ENCODE measurements around the gene SLCO2A1. TPM values are rescaled to one million over a fixed set of nuclear protein-coding genes. Genes with fewer than 3 reads are reported as not detected.

The SLCO2A1 gene
- total RNA-seq, 1 donor from 2014 or later: 0.07 TPM

DNA sequence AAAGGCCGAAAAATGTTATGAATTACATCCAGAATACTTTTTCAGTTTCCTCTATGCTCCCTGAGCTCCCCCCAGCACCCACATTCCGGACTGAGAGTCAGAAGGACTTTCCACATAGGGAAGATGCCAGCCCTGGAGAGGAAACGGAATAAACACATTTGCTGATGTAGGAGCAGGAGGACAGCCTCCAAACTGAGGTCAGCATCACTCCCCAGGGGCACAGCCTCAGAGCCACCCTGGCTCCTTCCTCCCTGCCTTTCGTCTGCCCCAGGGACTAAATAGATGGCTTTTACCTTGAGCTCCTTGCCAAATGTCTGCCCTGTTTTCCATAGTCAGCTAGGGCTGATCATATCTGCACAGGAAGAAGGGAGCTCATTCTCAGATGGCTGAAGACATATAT is 22.6 kb upstream of the SLCO2A1 start:
- no peaks in the 10 kb centered on the region for H4K20me1 ChIP-seq (ENCODE audit: low read depth)
- no peak for TF ChIP-seq EZH2 (IDR thresholded peaks at IDR 0.05)
- no peak for TF ChIP-seq CTCF (IDR thresholded peaks at IDR 0.05)
- TF ChIP-seq EZH2phosphoT487 (IDR thresholded peaks at IDR 0.05): no peak
- H3K36me3 ChIP-seq: no peaks in the 10 kb centered on the region
- peaks cover 8% of the 10 kb centered on the region for H3K27me3 Mint-ChIP-seq (ENCODE audit: insufficient read depth, low read depth)
- H3K27ac Mint-ChIP-seq: no peak overlapping the region
- H3F3A ChIP-seq (ENCODE audit: low read depth): no peaks in the 10 kb centered on the region
- no peaks in the 10 kb centered on the region for H3K9me3 Mint-ChIP-seq
- DNase-seq (ENCODE audit: low spot score): no peak
- H3K79me2 ChIP-seq (ENCODE audit: low read depth): no peaks in the 10 kb centered on the region
- no peak overlapping the region for H3K27ac ChIP-seq
- H3K36me3 Mint-ChIP-seq: no peaks in the 10 kb centered on the region
- peaks cover 11% of the 10 kb centered on the region for H3K4me1 Mint-ChIP-seq
- no peak overlapping the region for H3K4me2 ChIP-seq
- H3K4me3 Mint-ChIP-seq: no peak overlapping the region
- no peaks in the 10 kb centered on the region for H3K4me1 ChIP-seq
- H3K9me3 ChIP-seq (ENCODE audit: low read depth): no peaks in the 10 kb centered on the region
- H3K4me3 ChIP-seq: no peak overlapping the region
- H3K9ac ChIP-seq: no peak overlapping the region
- H3K27me3 ChIP-seq: no peaks in the 10 kb centered on the region
- H2AFZ ChIP-seq (replicated peaks): no peak overlapping the region

DNA sequence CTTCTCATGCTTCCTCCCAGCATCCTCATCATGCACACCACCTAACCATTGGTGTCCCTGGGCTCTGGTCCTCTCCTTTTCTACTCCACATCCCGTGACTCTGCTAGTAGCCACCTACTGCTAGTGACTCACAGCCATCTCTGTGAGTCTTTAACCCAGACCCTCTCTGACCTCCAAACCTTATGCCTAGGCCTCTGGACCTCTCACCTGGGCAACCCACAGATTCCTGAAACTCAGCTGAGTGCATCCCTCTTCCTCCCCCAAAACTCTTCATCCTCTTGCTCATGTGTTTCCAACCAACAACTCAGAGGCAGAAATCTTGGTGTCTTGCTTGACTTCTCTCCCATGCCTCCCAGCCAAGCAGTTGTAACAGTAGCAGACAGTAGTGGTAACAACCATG is 20.0 kb upstream of the SLCO2A1 start:
- H3K36me3 Mint-ChIP-seq: no peaks in the 10 kb centered on the region
- no peak for TF ChIP-seq EZH2phosphoT487 (IDR thresholded peaks at IDR 0.05)
- no peak for TF ChIP-seq EZH2 (IDR thresholded peaks at IDR 0.05)
- no peak for TF ChIP-seq CTCF (IDR thresholded peaks at IDR 0.05)
- no peak overlapping the region for H3K4me2 ChIP-seq
- H3K36me3 ChIP-seq: no peaks in the 10 kb centered on the region
- no peak for DNase-seq (ENCODE audit: low spot score)
- peaks cover 17% of the 10 kb centered on the region for H3K9me3 Mint-ChIP-seq
- no peaks in the 10 kb centered on the region for H3K9me3 ChIP-seq (ENCODE audit: low read depth)
- no peak overlapping the region for H3K9ac ChIP-seq
- no peak overlapping the region for H3K27ac ChIP-seq
- H3K27ac Mint-ChIP-seq: peak overlapping the region; percentile 12
- no peaks in the 10 kb centered on the region for H3K4me1 Mint-ChIP-seq
- H2AFZ ChIP-seq (replicated peaks): no peak overlapping the region
- H3K27me3 ChIP-seq: no peaks in the 10 kb centered on the region
- H3K79me2 ChIP-seq (ENCODE audit: low read depth): no peaks in the 10 kb centered on the region
- peaks cover 8% of the 10 kb centered on the region for H3K27me3 Mint-ChIP-seq (ENCODE audit: insufficient read depth, low read depth)
- H3K4me3 ChIP-seq: no peak overlapping the region
- H3K4me1 ChIP-seq: no peaks in the 10 kb centered on the region
- H3K4me3 Mint-ChIP-seq: no peak overlapping the region
- no peaks in the 10 kb centered on the region for H3F3A ChIP-seq (ENCODE audit: low read depth)
- H4K20me1 ChIP-seq (ENCODE audit: low read depth): no peaks in the 10 kb centered on the region

GRCh38 chr3:134048278-134048996 is 18.7 kb upstream of the SLCO2A1 start:
- no peak overlapping the region for H3K4me3 ChIP-seq
- Mint-ChIP-seq H3K9me3 (peaks cover 20% of the 10 kb centered on the region), H3K27ac (no peak overlapping the region), H3K4me1 (no peaks in the 10 kb centered on the region), H3K36me3 (no peaks in the 10 kb centered on the region), H3K27me3 (ENCODE audit: insufficient read depth, low read depth) (peaks cover 5% of the 10 kb centered on the region), H3K4me3 (peak overlapping the region; percentile 51)
- DNase-seq (ENCODE audit: low spot score): no peak
- H4K20me1 ChIP-seq (ENCODE audit: low read depth): no peaks in the 10 kb centered on the region
- H3K4me2 ChIP-seq: no peak overlapping the region
- H3K9me3 ChIP-seq (ENCODE audit: low read depth): peaks cover 7% of the 10 kb centered on the region
- TF ChIP-seq CTCF (IDR thresholded peaks at IDR 0.05) (no peak), EZH2 (IDR thresholded peaks at IDR 0.05) (no peak), EZH2phosphoT487 (IDR thresholded peaks at IDR 0.05) (no peak)
- H2AFZ ChIP-seq (replicated peaks): no peak overlapping the region
- no peak overlapping the region for H3K9ac ChIP-seq
- H3K79me2 ChIP-seq (ENCODE audit: low read depth): no peaks in the 10 kb centered on the region
- H3K36me3 ChIP-seq: no peaks in the 10 kb centered on the region
- H3K4me1 ChIP-seq: no peaks in the 10 kb centered on the region
- H3K27me3 ChIP-seq: no peaks in the 10 kb centered on the region
- no peaks in the 10 kb centered on the region for H3F3A ChIP-seq (ENCODE audit: low read depth)
- H3K27ac ChIP-seq: no peak overlapping the region

All from neural progenitor cell (in vitro differentiated cells).